ENCODE data around the gene SULT1A2.
"Not testable (repeated sequence)": the region's sequence is repeated elsewhere in the genome, so short reads cannot be mapped to it uniquely, and the experiment has no call there.

SULT1A2 gene

DNA sequence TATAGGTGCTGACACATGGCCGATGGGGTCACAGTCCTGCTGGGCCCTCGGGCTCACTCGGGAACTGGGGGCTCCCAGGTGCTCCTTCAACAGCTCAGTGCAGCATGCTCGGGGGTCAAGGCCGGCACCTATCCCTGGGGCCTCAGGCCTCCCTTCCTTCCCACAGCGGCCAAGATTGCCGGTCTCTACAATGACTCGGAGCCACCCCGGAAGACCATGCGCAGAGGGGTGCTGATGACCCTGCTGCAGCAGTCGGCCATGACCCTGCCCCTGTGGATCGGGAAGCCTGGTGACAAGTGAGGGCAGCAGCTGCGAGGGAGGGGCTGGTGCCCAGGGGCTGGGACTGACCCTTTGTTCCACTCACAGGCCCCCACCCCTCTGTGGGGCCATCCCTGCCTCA is 6.9 kb downstream of the SULT1A2 start:
- no peak for DNase-seq

DNA sequence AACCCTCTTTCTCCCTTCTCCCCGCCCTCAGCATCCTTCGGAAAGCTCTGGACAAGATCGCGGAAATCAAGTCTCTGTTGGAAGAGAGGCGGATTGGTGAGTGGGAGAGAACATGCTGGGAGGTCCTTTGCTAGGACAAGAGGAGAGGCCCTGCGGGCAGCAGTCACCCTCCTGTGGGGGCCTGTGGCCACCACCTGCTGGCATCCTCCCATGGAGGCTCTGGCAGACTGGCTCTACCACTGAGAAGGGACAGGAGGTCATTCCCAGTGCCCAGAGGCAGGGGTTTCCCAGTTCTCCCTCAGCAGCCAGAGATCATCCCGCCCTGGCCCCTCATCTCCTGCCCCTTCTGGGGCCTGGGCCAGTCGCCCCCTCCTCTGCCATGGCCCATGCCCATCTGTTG is 7.8 kb downstream of the SULT1A2 start:
- DNase-seq, result no peak

DNA sequence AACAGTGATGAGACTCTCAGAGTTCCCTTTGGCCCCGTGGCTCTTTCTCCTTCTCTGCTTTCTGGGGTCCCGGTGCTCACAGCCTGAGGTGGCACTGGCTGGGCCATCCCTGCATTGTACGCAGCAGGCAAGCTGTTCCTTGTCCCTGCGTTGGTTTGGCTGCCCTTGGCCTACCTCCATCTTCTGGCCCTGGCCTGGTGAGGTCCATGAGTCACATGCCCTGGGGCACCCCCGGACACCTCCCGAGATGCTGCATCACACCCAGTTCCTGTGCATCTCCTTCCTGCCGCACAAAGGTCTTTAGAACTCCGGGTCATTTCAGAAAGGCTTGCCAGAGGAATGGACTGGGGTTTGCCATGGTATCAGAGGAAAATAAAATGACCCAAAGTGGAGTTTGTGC is 9.5 kb downstream of the SULT1A2 start:
- DNase-seq, result no peak

DNA sequence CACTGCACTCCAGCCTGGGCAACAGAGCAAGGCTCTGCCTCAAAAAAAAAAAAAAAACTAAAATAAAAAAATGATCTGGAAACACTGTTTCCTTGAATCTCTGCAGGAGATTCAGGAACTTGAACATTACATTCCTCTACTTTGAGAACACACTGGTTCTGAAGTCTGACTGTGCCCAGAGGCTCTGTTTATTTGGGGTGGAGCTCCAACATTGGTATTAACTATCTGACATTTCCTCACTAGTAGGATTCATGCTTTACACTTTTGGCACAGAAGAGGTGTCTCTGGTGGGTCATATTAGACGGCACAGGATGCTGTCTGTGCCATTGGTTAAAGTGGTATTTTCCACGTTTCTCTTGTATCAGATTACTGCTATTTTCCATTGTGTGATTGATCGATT is 10.4 kb downstream of the SULT1A2 start:
- DNase-seq, result no peak

DNA sequence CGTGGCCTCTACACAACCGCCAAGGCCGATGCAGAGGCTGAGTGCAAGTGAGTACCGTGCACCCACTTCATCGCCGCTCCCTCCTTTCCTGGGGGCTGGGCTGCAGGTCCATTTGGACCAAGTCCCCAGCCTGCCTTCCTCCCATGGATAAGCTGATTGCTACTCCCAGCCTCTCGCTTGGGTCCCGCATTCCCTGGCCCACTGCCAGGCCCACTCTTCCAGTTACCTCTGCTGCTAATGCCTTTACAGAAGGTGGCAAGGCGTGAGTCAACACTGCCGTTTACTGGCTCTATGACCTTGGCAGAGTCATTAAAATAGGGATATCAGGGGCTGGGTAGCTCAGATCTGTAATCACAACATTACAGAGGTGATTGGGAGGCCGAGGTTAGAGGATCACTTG is 11.2 kb downstream of the SULT1A2 start:
- DNase-seq, result no peak

DNA sequence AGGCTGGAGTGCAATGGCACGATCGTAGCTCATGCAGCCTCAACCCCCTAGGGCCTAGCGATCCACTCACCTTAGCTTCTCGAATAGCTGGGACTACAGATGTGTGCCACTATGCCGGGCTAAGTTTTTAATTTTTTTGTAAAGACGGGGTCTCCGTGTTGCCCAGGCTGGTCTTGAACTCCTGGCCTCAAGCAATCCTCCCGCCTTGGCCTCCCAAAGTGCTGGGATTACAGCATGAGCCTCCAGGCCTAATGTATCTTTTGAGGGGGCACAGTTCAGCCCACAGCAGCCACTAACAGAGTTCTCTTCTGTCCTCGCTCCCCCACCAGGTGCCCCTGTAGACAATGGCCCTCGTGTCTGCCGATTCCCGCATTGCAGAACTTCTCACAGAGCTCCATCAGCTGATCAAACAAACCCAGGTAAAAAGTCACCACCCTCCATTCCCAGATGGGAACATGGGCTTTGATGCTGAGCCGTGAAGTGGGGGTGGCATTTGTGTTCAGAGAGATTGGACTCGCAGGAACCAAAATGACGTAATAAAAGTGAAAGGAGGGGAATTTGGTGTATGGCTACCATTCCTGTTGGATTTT is 16.0 kb downstream of the SULT1A2 start:
- no peak for DNase-seq

DNA sequence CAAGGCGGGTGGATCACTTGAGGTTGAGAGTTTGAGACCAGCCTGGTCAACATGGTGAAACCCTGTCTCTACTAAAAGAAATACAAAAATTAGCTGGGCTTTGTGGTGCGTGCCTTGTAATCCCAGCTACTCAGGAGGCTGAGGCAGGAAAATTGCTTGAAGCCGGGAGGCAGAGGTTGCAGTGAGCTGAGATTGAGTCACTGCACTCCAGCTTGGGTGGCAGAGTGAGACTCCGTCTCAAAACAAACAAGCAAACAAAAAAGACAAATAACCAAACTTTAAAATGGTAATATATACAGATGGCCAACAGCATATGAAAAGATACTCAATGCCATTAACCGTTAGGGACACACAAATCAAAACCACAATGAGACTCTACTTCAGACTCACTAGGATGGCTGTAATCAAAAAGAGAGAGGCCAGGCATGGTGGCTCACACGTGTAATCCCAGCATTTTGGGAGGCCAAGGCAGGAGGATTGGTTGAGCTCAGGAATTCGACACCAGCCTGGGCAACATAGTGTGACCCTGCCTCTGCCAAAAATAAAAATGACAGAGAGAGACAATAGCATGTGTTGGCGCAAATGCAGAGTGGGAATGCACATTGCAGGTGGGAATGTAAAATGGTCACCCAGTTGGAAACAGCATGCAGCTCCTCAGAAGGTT is 21.3 kb downstream of the SULT1A2 start:
- no peak for DNase-seq

DNA sequence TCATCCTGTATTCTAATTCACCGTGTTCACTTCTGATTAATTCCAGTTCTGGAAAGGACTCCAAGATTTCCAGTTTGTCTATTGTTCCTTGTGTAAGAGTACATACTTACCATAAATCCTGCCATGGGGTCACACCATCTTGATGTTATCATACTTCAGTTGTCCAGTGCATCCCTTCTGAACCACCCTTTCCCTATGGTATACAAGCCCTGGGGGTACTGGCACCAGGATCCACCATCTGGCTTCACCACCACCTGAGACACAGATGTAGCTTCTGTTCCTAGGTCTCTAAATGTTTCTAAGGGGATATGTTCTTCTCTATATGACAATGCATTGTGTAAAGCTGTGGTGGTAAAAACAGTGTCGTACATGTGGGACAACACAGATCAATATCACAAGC is 21.9 kb downstream of the SULT1A2 start:
- DNase-seq, result no peak

DNA sequence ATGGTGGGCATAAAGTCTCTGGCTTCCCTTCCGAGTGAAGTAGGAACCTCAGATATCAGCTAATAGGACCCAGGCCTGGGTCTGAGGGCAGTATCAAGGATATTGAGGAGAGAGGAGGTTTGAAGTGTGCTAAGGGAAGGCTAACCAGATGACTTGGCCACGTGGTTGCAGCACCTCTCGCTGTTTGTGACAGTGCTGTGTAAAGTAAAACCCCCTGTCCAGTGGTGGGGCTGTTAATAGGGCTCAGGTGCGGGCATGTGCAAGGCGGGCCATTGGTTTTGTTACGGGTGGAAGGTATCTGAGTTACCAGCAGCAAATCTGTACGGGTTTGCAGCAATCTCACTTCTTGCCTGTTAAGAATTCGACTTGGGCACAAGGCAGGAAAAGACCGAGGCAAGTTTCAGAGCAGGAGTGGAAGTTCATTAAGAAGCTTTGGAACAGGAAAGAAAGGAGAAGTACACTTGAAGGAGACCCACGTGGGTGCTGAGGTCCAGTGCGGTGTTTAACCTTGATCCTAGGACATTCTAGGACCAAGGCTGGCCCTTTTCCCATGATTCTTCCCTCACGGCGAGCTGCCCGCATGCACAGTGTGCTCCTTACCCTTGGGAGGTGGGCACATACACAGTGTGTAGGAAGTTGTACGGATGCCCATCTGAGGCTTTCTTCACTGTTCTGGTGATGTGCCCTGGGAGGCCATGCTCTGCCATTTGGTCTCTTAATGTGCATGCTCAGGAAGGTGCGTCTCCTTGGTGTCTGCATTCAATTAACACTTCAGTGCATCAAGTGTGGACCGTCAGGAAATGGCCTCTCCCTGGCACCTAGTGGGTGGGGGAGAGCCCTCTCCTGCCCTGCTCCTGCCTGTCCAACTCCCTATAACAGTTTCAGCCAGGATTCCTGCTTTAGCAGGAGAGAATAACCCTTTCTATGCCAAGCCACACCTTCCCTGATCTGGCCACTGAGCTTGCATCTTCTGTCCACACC is 22.8 kb downstream of the SULT1A2 start:
- DNase-seq, result no peak

DNA sequence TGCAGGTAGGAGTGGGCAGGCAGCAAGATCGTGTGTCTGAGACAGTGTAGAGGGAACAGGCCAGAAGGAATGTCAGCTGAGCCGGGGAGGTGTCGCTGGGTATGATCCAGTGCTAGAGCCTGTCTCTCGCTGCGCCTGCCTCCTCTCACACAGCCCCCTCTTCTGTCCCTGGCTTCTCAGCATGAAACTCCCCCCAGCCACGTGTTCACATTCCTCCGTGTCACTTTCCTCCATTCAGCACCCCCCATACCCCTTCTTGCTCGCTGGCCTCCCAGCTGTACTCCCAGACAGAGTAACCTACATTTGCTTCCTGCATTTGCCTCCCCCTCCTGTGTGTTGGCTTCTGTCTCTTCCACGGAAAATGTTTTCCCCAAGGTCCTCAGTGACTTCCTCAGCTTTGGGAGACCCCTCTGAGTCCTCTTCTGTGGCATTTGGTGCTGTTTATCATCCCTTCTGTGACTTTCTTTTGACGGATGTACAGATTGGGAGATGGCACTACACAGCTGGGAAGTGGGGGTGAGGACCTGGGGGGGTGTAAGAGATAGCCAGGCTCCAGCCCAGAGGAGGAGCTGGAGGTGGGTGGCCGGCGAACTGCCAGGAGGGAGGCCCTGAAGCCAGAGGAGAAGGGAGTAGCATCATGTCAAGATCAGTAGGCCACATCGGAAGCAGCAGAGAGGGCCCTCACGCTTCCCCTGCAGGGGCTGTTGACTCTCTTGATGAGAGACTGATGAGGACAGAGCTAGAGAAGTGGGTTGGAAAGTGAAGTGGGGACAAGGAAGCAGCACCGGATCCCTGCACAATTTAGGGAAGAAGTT is 23.9 kb downstream of the SULT1A2 start:
- no peak for DNase-seq

DNA sequence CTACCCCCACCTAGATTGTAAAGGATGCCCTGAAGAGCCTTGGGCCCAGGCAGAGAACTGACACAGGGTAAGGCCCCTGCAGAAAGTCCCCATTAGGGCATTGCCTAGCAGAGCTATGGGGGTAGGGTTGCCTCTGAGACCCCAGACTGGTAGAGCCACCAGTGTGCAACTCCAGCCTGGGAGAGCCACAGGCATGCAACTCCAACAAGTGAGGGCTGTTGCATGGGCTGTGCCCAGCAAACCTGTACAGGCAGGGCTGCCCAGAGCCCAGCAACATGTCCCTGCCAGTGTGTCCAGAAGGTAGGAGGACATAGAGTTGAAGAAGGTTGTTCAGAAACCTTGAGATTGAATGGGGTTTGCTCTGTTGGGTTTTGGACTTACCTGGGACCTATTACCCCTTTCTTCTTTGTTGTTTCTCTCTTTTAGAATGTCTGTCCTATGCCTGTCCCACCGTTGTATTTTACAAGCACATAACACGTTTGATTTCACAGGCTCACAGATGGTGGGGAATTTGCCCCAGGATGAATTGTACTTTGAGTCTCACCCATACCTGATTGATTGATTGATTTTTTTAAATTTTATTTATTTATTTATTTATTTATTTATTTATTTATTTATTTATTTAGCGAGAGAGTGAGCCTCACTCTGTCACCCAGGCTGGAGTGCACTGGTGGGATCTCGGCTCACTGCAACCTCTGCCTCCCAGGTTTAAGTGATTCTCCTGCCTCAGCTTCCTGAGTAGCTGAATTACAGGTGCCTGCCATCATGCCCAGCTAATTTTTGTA is 26.7 kb downstream of the SULT1A2 start:
- DNase-seq, result no peak

DNA sequence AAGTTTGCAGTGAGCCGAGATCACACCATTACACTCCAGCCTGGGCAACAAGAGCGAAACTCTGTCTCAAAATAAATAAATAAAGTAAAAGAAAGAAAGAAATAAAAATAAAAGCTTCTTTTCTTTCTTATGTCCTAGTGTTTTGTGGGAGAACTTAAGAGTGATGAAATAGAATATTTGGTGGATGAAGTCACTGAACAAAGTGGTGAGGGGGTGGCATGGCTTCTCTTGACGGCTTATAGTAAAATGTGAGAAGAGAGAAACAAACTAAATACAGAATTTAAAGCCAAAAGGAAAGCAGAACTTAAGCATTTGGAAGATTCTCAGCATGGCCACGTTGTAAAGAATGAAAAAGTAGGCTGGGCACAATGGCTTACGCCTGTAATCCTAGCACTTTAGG is 27.8 kb downstream of the SULT1A2 start:
- no peak for DNase-seq

DNA sequence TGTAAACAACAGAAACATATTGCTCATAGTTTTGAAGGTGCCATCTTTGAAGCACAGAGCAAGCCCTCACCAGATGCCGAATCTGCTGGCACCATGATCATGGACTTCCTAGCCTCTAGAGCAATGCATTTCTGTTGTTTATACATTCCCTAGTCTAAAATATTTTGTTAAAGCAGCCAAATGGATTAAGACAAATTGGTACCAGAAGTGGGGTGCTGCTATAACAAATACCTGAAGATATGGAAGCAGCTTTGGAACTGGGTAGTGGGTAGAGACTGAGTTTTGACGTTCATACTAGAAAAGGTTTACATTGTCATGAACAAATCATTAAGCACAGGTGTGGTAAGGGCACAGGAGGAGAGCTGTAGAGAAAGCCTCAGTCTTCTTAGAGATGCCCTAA is 29.6 kb downstream of the SULT1A2 start:
- no peak for DNase-seq

DNA sequence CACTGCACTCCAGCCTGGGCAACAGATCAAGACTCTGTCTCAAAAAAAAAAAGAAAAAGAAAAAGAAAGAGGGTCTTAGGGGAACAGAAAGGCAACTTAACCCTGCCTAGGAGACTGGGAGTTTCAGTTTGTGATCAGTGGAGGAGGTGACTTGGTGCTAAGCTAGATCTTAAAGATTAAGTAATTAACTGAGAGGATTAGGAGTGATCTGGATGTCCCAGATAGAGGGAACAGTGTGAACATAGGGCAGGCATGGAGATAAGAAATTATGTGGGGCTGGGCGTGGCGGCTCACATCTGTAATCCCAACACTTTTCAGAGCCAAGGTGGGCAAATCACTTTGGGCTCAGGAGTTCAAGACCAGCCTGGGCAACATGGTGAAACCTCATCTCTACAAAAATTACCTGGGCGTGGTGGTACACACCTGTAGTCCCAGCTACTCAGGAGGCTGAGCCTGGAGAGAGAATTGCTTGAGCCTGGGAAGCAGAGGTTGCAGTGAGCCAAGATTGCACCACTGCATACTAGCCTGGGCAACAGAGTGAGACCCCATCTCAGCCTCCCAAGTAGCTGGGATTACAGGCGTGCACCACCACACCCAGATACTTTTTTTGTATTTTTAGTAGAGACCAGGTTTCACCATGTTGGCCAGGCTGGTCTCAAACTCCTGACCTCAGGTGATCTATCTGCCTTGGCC is 30.5 kb downstream of the SULT1A2 start:
- not testable (repeated sequence) for DNase-seq

DNA sequence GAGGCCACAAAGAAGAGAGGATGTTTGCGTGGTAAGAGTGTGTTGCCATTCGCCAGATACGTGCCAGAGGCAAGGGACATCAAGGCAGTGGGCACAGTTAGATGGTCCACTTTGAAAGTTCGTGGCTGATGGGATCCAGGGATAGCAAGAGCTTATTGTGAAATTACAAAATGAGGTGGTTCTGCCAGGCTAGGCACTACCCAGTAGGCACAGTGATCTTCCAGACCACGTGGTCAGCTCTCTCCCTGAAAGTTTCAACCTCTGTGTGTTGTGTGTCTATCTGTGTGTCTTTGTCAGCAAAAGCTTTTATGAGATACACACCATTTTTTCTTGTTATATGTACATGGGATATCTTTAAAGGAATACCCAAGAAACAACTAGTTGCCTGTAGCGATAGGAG is 33.6 kb downstream of the SULT1A2 start:
- no peak for DNase-seq

DNA sequence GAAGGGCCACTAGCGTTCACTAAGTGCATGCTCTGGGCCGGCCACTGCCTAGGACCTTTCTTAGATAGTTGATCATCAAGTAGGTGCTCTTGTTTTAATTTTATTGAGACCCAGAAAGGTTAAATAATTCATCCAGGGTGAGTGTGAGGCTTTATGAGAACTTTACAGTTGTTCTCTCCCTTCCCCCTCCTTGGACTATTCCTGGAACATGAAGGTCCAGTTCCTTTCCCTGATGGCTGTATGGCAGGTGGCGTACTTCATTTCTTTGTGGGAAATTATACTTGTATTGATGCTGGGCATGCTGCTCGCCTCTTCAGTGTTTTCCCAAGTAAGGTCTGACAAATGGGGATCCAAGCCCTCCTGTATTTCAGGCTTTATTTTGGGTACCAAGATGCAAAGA is 34.7 kb downstream of the SULT1A2 start:
- no peak for DNase-seq

DNA sequence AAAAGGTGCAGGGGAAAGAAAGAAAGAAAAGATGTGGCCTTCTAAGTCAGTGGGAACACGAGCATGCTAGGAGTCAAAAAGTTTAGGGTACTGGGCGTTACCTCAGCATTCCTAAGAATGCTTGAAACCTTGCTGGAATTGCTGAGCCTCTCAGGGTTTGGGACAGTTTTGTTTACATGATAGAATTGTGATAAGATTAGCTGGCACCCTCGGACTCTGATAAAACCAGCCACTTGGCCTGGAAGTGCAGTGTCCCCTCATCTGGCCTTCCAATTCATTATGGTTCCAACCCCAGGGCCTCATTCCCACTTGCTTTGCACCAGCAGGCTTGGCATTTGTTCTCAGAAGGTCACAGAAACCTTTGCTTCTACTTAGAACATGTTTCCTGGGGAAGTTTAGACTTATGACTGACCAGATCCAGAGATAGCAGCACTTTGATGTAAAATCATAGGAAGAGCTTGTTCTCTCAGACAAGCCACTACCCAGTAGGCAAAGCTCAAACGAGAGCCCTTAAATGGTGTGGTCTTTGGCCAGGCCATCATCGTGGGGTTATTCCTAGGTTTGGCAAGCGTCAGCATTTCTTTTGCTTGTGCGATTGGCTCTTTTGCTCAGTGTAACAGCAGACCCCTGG is 35.2 kb downstream of the SULT1A2 start:
- DNase-seq, result no peak

DNA sequence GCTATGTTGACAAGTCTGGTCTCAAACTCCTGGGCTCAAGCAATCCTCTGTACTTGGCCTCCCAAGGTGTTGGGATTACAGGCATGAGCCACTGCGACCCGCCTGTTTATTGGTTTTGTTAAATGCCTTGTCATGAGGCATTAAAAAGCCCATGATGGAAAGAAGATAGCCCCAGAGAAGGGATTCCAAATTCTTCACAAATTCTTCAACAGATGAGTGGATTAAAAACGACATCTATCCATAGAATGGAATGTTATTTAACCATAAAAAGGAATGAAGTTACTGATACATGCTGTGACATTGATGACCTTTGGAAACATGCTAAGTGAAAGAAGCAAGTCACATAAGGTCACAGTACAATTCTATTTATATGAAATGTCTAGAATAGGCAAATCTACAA is 38.4 kb downstream of the SULT1A2 start:
- DNase-seq, result no peak

DNA sequence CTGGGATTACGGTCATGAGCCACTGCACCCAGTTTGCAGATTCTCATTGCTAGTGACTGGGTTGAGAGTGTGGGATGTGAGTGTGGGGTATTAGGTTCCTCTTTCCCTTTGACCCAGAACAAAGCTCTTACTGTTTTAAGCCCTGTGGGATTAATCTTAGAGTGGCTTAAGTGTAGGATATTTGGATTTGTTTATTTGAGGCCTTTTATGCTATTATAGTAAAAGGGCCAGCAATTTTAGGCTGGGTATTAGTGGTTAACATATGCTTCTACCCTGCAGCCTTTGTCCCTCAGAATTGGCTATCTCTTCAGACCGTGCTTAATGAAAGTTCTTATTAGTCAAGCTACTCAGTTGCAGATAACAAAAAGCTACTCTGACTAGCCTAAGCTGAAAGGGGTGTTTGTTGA is 39.9 kb downstream of the SULT1A2 start:
- no peak for DNase-seq

DNA sequence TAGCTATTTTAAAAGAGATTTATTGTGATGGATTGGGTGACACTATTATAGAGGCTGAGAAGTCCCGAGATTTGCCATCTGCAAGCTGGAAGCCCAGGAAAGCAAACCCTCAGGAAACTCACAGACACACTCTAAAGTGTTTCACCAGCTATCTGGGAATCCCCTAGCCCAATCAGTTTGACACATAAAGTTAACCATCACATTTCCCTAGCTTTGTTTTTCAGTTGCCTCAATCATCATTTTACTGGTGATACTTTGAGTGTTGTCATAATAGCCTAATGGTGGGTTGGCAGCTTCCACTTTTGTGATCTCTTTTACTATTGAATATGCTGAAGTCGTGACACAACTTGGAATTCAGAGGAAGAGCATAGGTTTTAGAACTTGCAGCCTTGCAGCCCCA is 41.3 kb downstream of the SULT1A2 start:
- DNase-seq, result no peak

All from stimulated activated CD4-positive, alpha-beta T cell treated with anti-CD3 and anti-CD28 coated beads, Interleukin-1b, Interleukin-23, amount 100 ng/mL, for 48 hours (primary cell).